HepG2 (cell line): ENCODE results near the gene RNASE7. TPM values are rescaled to one million over a fixed set of nuclear protein-coding genes. Genes with fewer than 3 reads are reported as not detected.

ENCODE experiments used
- CCAR2 ChIP-seq: fragments of 200-400 bp; formaldehyde crosslinking; optimal IDR thresholded peaks from 2 replicates; pipeline ENCODE3; 2018; ENCODE audit warnings: low read depth, mild to moderate bottlenecking, low read length, moderate library complexity
- GMEB1 ChIP-seq: sonication (generic); formaldehyde crosslinking; IDR thresholded peaks from 2 replicates; pipeline ENCODE4 v1.5.1; 2020; ENCODE audit warnings: missing genetic modification reagents, mild to moderate bottlenecking, borderline replicate concordance
- GMEB2 ChIP-seq: IDR thresholded peaks from 2 replicates; pipeline ENCODE4 v1.6.1; 2016; ENCODE audit warnings: missing biosample characterization, missing genetic modification reagents, low read depth
- MBNL3 ChIP-seq: fragments of 250-450 bp; sonication (Bioruptor Pico); conservative IDR thresholded peaks from 2 replicates; pipeline ENCODE4 v1.8.0; 2022; ENCODE audit warnings: mild to moderate bottlenecking, inconsistent platforms
- SAP130 ChIP-seq: IDR thresholded peaks from 2 replicates; pipeline ENCODE4 v1.6.1; 2016; ENCODE audit warnings: low read depth
- STAT6 ChIP-seq: sonication (generic); formaldehyde crosslinking; IDR thresholded peaks from 2 replicates; pipeline ENCODE4 v1.4.0; 2020; ENCODE audit warnings: missing genetic modification reagents, mild to moderate bottlenecking, borderline replicate concordance
- XRCC5 ChIP-seq: fragments of 200-400 bp; formaldehyde crosslinking; optimal IDR thresholded peaks from 2 replicates; pipeline ENCODE3; 2017; ENCODE audit warnings: mild to moderate bottlenecking, low read length
- ZNF709 ChIP-seq: sonication (generic); formaldehyde crosslinking; IDR thresholded peaks from 2 replicates; pipeline ENCODE4 v1.5.0; 2020; ENCODE audit warnings: mild to moderate bottlenecking, missing genetic modification reagents
- ZNF792 ChIP-seq: IDR thresholded peaks from 2 replicates; pipeline ENCODE4 v1.6.1; 2016
- polyA plus RNA-seq, 8 experiments: library from polyadenylated mRNA; depleted of rRNA in 3 of 8; stranded (reverse) in 7 of 8; unstranded in 1 of 8; fragments of >200 nt; fragmentation: Illumina TruSeq in 4 of 8; extraction: Trizol in 4 of 8; gene quantifications; 2 replicates each; pipeline versions ENCODE4 v1.2.1 to v1.2.3, GENCODE V29; 2011 to 2016; ENCODE audit warnings: low read depth in 4 of 8, missing spikeins in 1 of 8, mixed read lengths in 1 of 8; ENCODE audit not compliant: insufficient read depth in 1 of 8
- total RNA-seq, 5 experiments: library from RNA; depleted of rRNA; stranded (reverse); fragments of >200 nt; fragmentation: Illumina TruSeq; extraction: Trizol; gene quantifications; 2 replicates each; pipeline ENCODE4 v1.2.3, GENCODE V29; 2016; ENCODE audit warnings: low read depth in 1 of 5
- TF ChIP-seq, protein P1 (sequence below): sonication (generic); formaldehyde crosslinking; IDR thresholded peaks from one replicate; pipeline ENCODE4 v1.5.1; 2020; ENCODE audit warnings: mild to moderate bottlenecking, missing genetic modification reagents; ENCODE audit errors: not compliant biosample characterization
- TF ChIP-seq, protein P2 (sequence below): sonication (generic); formaldehyde crosslinking; IDR thresholded peaks from 2 replicates; pipeline ENCODE4 v1.4.0; 2020; ENCODE audit warnings: low read depth, mild to moderate bottlenecking, missing genetic modification reagents

The RNASE7 gene
- total and polyA plus RNA-seq, 2 of the 13 experiments (the other 11 are each of a cell fraction or from before 2014, with no cell fraction given) = 0.04 TPM; not detected in 1

DNA sequence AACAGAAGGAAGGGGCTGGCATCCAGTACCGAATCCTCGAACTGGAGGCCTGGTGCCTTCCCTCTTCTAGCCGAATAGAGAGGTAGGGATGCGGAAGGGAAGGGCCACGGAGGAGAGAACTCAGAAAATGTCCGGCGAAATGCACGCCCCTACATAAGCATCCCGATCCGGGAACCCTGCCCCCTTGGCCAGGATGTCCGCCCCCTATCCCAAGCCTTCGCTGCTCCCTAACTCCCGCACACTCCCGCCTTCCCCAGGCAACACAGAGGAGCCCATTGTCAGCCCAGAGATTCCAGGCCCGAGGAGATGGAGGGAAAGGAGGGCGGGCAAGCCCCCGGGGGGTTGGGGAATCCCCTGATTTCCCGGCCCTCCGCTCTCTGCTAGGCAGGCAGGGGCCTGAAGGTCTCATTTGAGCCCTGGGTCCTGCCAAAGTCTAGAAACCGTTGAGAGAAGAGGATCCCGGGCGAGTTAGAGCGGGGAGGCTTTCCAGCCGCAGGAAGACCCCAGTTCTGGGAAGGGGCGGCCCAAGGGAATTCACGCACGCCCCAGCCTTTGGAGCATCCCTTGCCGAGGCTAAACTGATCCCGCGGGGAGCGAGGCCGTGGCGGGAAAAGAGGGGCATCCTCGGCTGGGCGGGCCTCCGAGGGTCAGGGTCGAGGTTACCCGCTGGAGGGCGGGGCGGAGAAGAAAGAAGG is 27.4 kb downstream of the RNASE7 start (continued):
- TF ChIP-seq, protein P1, sequence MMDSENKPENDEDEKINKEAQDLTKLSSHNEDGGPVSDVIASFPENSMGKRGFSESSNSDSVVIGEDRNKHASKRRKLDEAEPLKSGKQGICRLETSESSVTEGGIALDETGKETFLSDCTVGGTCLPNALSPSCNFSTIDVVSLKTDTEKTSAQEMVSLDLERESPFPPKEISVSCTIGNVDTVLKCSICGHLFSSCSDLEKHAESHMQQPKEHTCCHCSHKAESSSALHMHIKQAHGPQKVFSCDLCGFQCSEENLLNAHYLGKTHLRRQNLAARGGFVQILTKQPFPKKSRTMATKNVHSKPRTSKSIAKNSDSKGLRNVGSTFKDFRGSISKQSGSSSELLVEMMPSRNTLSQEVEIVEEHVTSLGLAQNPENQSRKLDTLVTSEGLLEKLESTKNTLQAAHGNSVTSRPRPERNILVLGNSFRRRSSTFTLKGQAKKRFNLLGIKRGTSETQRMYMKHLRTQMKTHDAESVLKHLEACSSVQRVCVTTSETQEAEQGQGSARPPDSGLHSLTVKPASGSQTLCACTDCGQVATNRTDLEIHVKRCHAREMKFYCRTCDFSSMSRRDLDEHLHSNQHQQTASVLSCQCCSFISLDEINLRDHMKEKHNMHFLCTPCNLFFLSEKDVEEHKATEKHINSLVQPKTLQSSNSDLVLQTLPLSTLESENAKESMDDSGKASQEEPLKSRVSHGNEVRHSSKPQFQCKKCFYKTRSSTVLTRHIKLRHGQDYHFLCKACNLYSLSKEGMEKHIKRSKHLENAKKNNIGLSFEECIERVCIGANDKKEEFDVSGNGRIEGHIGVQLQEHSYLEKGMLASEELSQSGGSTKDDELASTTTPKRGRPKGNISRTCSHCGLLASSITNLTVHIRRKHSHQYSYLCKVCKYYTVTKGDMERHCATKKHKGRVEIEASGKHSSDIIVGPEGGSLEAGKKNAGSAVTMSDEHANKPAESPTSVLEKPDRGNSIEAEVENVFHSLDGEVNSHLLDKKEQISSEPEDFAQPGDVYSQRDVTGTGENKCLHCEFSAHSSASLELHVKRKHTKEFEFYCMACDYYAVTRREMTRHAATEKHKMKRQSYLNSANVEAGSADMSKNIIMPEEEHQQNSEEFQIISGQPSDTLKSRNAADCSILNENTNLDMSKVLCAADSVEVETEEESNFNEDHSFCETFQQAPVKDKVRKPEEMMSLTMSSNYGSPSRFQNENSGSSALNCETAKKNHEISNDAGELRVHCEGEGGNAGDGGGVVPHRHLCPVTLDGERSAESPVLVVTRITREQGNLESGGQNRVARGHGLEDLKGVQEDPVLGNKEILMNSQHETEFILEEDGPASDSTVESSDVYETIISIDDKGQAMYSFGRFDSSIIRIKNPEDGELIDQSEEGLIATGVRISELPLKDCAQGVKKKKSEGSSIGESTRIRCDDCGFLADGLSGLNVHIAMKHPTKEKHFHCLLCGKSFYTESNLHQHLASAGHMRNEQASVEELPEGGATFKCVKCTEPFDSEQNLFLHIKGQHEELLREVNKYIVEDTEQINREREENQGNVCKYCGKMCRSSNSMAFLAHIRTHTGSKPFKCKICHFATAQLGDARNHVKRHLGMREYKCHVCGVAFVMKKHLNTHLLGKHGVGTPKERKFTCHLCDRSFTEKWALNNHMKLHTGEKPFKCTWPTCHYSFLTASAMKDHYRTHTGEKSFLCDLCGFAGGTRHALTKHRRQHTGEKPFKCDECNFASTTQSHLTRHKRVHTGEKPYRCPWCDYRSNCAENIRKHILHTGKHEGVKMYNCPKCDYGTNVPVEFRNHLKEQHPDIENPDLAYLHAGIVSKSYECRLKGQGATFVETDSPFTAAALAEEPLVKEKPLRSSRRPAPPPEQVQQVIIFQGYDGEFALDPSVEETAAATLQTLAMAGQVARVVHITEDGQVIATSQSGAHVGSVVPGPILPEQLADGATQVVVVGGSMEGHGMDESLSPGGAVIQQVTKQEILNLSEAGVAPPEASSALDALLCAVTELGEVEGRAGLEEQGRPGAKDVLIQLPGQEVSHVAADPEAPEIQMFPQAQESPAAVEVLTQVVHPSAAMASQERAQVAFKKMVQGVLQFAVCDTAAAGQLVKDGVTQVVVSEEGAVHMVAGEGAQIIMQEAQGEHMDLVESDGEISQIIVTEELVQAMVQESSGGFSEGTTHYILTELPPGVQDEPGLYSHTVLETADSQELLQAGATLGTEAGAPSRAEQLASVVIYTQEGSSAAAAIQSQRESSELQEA (CRISPR knock-in tag) = peak; percentile 67
- TF ChIP-seq CCAR2 (no peak), XRCC5 (peak; percentile 59), GMEB1 (CRISPR knock-in tag) (0 out of 2 replicates have a peak, but pooled peaks have one; percentile 51), ZNF792 (CRISPR knock-in tag) (0 out of 2 replicates have a peak, but pooled peaks have one; percentile 18), SAP130 (CRISPR knock-in tag) (peak; percentile 45), STAT6 (CRISPR knock-in tag) (0 out of 2 replicates have a peak, but pooled peaks have one; percentile 48), MBNL3 (CRISPR knock-in tag) (no peak), ZNF709 (CRISPR knock-in tag) (no peak), GMEB2 (no peak)
- TF ChIP-seq, protein P2, sequence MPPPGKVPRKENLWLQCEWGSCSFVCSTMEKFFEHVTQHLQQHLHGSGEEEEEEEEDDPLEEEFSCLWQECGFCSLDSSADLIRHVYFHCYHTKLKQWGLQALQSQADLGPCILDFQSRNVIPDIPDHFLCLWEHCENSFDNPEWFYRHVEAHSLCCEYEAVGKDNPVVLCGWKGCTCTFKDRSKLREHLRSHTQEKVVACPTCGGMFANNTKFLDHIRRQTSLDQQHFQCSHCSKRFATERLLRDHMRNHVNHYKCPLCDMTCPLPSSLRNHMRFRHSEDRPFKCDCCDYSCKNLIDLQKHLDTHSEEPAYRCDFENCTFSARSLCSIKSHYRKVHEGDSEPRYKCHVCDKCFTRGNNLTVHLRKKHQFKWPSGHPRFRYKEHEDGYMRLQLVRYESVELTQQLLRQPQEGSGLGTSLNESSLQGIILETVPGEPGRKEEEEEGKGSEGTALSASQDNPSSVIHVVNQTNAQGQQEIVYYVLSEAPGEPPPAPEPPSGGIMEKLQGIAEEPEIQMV (CRISPR knock-in tag) = peak; percentile 79; the same call in 1 of the 2 replicates
